PC-9 (cell line): Measurements from ENCODE around the gene CENPC. TPM values are rescaled to one million over a fixed set of nuclear protein-coding genes. Genes with fewer than 3 reads are reported as not detected.
"Not testable (repeated sequence)": the region's sequence is repeated elsewhere in the genome, so short reads cannot be mapped to it uniquely, and the experiment has no call there.

ENCODE experiments used
- BruUV-seq: library from RNA; stranded (reverse); fragments of 400-500 nt; replicated peaks from 2 replicates; lab custom pipeline; 2021; lab: Mats Ljungman, UMichigan
- CTCF ChIA-PET: fragments of 300-600 bp; sonication (Branson Sonifier 250); formaldehyde crosslinking; loops from one replicate; lab custom pipeline; 2022; ENCODE audit warnings: antibody characterized with exemption; lab: Charles Lee
- POLR2A ChIA-PET: fragments of 300-600 bp; sonication (Branson Sonifier 250); formaldehyde crosslinking; loops from one replicate; lab custom pipeline; 2022; ENCODE audit warnings: antibody characterized with exemption; ENCODE audit not compliant: unreplicated experiment; lab: Charles Lee
- DNase-seq, 2 experiments: peaks; one replicate each; pipeline versions ENCODE4 v3.0.0 to v3.0.0-alpha.2; 2015 to 2022; ENCODE audit warnings: mixed read lengths in 1 of 2
- H2AFZ ChIP-seq: fragments of 200-600 bp; sonication (generic); 2 replicates; pipeline ENCODE4 v1.8.1; 2017; ENCODE audit warnings: antibody characterized with exemption
- H3F3A ChIP-seq: fragments of 200-600 bp; sonication (generic); 2 replicates; pipeline ENCODE4 v1.8.1; 2017; ENCODE audit warnings: antibody characterized with exemption, mild to moderate bottlenecking, low read depth; ENCODE audit not compliant: insufficient read depth
- H3K27ac ChIP-seq: fragments of 200-600 bp; sonication (generic); 2 replicates; pipeline ENCODE4 v1.6.1; 2016; ENCODE audit warnings: mixed run types
- H3K27me3 ChIP-seq: fragments of 200-600 bp; sonication (generic); 2 replicates; pipeline ENCODE4 v1.6.1; 2016; ENCODE audit warnings: low read depth, mixed run types; ENCODE audit not compliant: insufficient read depth
- H3K36me3 ChIP-seq: fragments of 200-600 bp; sonication (generic); 2 replicates; pipeline ENCODE4 v1.6.1; 2016; ENCODE audit warnings: low read depth, mixed run types
- H3K4me1 ChIP-seq: fragments of 200-600 bp; sonication (generic); replicated peaks from 2 replicates; pipeline ENCODE4 v1.6.1; 2016; ENCODE audit warnings: mixed run types; ENCODE audit not compliant: insufficient read depth
- H3K4me2 ChIP-seq: fragments of 200-600 bp; sonication (generic); 2 replicates; pipeline ENCODE4 v1.6.1; 2017; ENCODE audit warnings: mixed run types
- H3K4me3 ChIP-seq: fragments of 200-600 bp; sonication (generic); 2 replicates; pipeline ENCODE4 v1.6.1; 2016; ENCODE audit warnings: mixed run types
- H3K79me2 ChIP-seq: fragments of 200-600 bp; sonication (generic); 2 replicates; pipeline ENCODE4 v1.6.1; 2017; ENCODE audit warnings: low read depth, mixed run types
- H3K9me2 ChIP-seq: fragments of 200-600 bp; sonication (generic); 2 replicates; pipeline ENCODE4 v1.8.1; 2017; ENCODE audit warnings: mild to moderate bottlenecking; ENCODE audit not compliant: insufficient read depth
- H3K9me3 ChIP-seq: fragments of 200-600 bp; sonication (generic); 2 replicates; pipeline ENCODE4 v1.8.1; 2016; ENCODE audit warnings: low read depth; ENCODE audit not compliant: insufficient read depth
- H4K20me1 ChIP-seq: fragments of 200-600 bp; sonication (generic); 2 replicates; pipeline ENCODE4 v1.8.1; 2017; ENCODE audit not compliant: insufficient read depth
- EZH2 ChIP-seq: fragments of 200-600 bp; sonication (generic); IDR thresholded peaks from 2 replicates; pipeline ENCODE4 v1.8.0; 2017; ENCODE audit warnings: antibody characterized with exemption, low read depth
- intact Hi-C: fragments of 100-400 bp; cut with micrococcal nuclease; formaldehyde crosslinking; loops from one replicate; pipeline ENCODE4 v1.10.0; 2022; ENCODE audit not compliant: unreplicated experiment
- total RNA-seq: library from RNA; stranded (reverse); gene quantifications from 2 replicates; pipeline ENCODE4 v1.2.3, GENCODE V29; 2021
- TF ChIP-seq, protein P1 (sequence below): fragments of 200-600 bp; sonication (generic); conservative IDR thresholded peaks from 2 replicates; pipeline ENCODE4 v1.6.1; 2017; ENCODE audit warnings: mixed run types, antibody characterized with exemption, mild to moderate bottlenecking, moderate library complexity

The CENPC gene
- total RNA-seq, 1 experiment from 2014 or later, result 14.2 TPM

DNA sequence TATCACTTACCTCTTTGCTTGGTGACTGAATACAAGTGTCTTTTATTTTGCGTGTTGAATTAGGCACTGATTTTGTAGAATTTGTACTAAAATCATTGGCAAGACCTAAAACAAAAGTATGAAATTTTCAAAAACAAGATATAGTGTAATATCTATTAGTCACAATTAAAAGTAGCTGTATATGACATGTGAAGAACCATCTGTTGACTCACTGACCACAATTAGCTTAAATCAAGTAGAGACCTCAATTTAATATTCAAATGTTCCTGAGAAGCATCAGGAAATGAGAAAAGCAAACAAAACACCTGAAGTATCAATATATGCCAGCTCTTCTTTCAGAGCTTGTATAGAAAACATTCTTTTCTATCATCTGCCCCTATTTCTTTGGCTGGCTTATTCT lies 5.5 kb downstream of the CENPC start:
- Histone ChIP-seq H3K9me2 (no peaks in the 10 kb centered on the region), H4K20me1 (no peaks in the 10 kb centered on the region), H3K27me3 (no peaks in the 10 kb centered on the region), H3K4me1 (peaks cover 9% of the 10 kb centered on the region; the same call in 1 of the 2 replicates), H3K36me3 (0 out of 2 replicates have a peak, but pooled peaks cover 16% of the 10 kb centered on the region), H3K9me3 (no peaks in the 10 kb centered on the region), H3K79me2 (peaks cover 24% of the 10 kb centered on the region), H3F3A (no peaks in the 10 kb centered on the region), H2AFZ (no peak overlapping the region), H3K4me2 (no peak overlapping the region), H3K27ac (no peak overlapping the region), H3K4me3 (no peak overlapping the region)
- BruUV-seq, result no TSS peak
- DNase-seq, result no peak
- intact Hi-C loops, result no loop called here
- POLR2A ChIA-PET, result no interaction called here
- CTCF ChIA-PET, result no interaction called here
- no peak for TF ChIP-seq EZH2
- TF ChIP-seq, protein P1, sequence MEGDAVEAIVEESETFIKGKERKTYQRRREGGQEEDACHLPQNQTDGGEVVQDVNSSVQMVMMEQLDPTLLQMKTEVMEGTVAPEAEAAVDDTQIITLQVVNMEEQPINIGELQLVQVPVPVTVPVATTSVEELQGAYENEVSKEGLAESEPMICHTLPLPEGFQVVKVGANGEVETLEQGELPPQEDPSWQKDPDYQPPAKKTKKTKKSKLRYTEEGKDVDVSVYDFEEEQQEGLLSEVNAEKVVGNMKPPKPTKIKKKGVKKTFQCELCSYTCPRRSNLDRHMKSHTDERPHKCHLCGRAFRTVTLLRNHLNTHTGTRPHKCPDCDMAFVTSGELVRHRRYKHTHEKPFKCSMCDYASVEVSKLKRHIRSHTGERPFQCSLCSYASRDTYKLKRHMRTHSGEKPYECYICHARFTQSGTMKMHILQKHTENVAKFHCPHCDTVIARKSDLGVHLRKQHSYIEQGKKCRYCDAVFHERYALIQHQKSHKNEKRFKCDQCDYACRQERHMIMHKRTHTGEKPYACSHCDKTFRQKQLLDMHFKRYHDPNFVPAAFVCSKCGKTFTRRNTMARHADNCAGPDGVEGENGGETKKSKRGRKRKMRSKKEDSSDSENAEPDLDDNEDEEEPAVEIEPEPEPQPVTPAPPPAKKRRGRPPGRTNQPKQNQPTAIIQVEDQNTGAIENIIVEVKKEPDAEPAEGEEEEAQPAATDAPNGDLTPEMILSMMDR, result no peak

DNA sequence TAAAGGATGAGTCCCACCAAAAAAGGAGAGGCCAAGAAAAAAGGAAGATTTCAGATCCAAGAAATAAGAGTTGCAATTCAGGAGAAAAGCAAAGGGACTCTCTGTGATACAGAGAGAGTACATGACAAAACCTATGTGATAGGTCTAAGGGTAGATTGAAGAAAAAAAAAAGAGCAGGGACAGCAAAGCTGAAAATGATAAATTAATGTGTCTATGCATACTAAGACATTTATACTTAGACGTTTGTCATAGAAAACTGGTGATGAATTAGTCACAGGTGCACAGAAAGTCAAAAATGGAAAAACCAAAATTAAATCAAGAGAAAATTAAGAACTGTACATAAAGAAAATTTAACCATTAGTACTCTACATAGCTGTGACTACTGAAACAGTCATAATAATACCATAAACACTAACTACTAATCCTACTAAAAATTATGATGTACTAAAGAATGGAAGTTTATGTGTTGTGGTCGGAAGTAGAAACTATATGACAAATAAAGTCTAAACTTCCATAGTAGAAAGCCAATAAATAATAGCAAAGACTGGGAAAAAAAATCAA lies 9.9 kb downstream of the CENPC start:
- no TSS peak for BruUV-seq
- Histone ChIP-seq H3K4me3 (no peak overlapping the region), H3K4me2 (no peak overlapping the region), H3K4me1 (no peaks in the 10 kb centered on the region), H3F3A (no peaks in the 10 kb centered on the region), H4K20me1 (no peaks in the 10 kb centered on the region), H3K36me3 (0 out of 2 replicates have a peak, but pooled peaks cover 10% of the 10 kb centered on the region), H3K27me3 (no peaks in the 10 kb centered on the region), H3K9me3 (no peaks in the 10 kb centered on the region), H3K27ac (no peak overlapping the region), H2AFZ (no peak overlapping the region), H3K79me2 (no peaks in the 10 kb centered on the region), H3K9me2 (no peaks in the 10 kb centered on the region; the same call in 1 of the 2 replicates)
- TF ChIP-seq, protein P1, result no peak
- no peak for TF ChIP-seq EZH2
- POLR2A ChIA-PET, result no interaction called here
- CTCF ChIA-PET, result no interaction called here
- intact Hi-C loops, result no loop called here
- no peak for DNase-seq

DNA sequence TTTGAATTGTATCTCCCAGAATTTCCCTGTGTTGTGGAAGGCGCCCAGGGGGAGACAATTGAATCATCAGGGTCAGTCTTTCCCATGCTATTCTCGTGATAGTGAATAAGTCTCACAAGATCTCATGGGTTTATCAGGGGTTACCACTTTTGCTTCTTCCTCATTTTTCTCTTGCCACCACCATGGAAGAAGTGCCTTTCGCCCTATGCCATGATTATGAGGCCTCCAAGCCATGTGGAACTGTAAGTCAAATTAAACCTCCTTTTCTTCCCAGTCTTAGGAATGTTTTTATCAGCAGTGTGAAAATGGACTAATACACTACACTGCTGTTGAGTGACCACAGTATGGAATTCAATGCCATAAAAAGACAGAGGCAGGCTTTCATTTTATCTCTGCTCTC lies 12.2 kb downstream of the CENPC start:
- H2AFZ ChIP-seq, result no peak overlapping the region
- no peaks in the 10 kb centered on the region for H3K4me1 ChIP-seq
- H3K4me2 ChIP-seq, result no peak overlapping the region
- ChIA-PET POLR2A (no interaction called here), CTCF (no interaction called here)
- 0 out of 2 replicates have a peak, but pooled peaks cover 3% of the 10 kb centered on the region for H3K36me3 ChIP-seq
- H3K79me2 ChIP-seq, result no peaks in the 10 kb centered on the region
- no peak for DNase-seq
- H3F3A ChIP-seq, result no peaks in the 10 kb centered on the region
- intact Hi-C loops, result no loop called here
- TF ChIP-seq, protein P1, result no peak
- TF ChIP-seq EZH2, result no peak
- no peaks in the 10 kb centered on the region for H3K27me3 ChIP-seq
- H3K27ac ChIP-seq, result no peak overlapping the region
- H3K9me2 ChIP-seq, result no peaks in the 10 kb centered on the region; the same call in 1 of the 2 replicates
- H4K20me1 ChIP-seq, result no peaks in the 10 kb centered on the region
- no peak overlapping the region for H3K4me3 ChIP-seq
- BruUV-seq, result no TSS peak
- H3K9me3 ChIP-seq, result no peaks in the 10 kb centered on the region

DNA sequence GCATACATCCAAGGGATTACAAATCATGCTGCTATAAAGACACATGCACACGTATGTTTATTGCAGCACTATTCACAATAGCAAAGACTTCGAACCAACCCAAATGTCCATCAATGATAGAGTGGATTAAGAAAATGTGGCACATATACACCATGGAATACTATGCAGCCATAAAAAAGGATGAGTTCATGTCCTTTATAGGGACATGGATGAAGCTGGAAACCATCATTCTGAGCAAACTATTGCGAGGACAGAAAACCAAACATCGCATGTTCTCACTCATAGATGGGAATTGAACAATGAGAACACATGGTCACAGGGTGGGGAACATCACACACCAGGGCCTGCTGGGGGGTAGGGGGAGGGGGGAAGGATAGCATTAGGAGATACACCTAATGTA lies 12.9 kb downstream of the CENPC start:
- H3K4me3 ChIP-seq, H3K79me2 ChIP-seq, intact Hi-C loops, H3K27ac ChIP-seq, H3K4me1 ChIP-seq, CTCF ChIA-PET, H3K27me3 ChIP-seq, POLR2A ChIA-PET, H3F3A ChIP-seq, H3K4me2 ChIP-seq, DNase-seq, H3K9me2 ChIP-seq, H3K9me3 ChIP-seq, H2AFZ ChIP-seq, H3K36me3 ChIP-seq, BruUV-seq, H4K20me1 ChIP-seq: not testable (repeated sequence)
